HG03565 (cell line): ENCODE data around the gene IRF2BP2.

Source experiments
- ATAC-seq: cut with Tn5 transposase; IDR thresholded peaks from one replicate; pipeline ENCODE4 v1.9.1; 2021; ENCODE audit warnings: mild to moderate bottlenecking, moderate library complexity; ENCODE audit not compliant: unreplicated experiment

Gene IRF2BP2

DNA sequence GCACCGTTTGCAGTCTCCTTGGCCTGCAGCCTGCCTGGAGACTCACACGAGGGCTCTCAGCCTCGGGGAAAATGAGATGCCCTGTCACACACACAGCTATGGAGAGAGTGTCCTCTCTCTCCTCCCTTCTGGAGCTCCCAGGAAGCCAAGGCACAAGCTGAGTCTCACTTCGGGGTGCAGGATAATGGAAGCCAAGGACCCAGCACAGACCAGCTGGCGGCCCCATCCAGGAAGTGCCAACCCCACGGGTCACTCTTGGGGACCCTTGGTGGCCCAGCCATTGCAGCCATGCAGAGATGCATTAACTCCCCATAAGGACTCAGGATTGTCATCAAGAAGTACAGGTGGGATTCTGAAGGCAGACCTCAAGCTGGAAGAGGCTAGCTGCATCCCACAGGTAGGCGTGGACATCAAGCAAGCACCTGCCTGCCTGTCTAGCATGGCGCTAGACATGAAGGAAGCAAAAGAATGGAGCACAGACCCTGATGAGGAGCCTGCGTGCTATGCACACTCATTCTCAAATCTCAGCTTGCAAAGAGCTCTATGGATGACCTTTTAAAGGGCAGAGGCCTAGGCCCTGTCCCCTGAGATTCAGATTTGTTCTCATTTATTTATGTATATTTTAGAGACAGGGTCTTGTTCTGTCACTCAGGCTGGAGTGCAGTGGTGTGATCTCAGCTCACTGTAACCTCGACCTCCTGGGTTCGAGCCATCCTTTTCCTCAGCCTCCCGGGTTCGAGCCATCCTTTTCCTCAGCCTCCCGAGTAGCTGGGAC is 49.9 kb downstream of the IRF2BP2 start:
- ATAC-seq = no peak

DNA sequence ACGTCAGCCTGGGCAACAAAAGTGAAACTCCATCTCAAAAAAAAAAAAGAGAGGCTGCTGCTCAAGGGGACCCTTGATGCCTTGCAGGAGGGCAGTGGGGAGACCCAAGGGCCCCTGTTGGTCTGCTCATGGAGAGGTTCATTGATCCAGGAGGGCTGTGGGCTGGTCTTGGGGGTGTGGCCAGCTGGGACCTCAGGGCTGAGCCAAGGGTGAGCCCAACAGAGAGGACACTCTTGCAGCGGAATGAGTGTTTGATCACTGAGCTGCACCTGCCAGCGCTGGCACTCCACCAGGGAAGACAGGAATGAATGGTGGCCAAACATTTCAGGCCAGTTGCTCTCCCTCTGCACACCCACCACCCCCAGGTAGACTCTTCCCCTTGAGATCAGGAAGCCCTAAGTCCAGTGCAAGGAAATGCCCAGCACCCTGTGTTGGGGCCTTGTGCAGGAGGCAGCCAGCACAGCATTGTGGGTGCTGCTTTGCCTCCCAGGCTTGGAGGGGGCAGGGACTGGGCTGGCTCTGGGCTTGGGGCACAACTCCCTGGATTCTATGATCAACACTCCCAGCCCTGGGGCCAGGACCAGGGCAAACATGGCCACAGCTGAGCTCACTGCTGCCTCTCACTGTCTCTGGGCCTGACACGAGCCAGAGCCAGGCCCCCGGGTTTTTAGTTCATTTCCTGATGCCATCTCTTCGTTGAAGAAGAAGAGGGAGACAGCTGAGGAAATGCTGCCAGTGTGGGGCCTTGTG is 50.7 kb downstream of the IRF2BP2 start:
- ATAC-seq = no peak

DNA sequence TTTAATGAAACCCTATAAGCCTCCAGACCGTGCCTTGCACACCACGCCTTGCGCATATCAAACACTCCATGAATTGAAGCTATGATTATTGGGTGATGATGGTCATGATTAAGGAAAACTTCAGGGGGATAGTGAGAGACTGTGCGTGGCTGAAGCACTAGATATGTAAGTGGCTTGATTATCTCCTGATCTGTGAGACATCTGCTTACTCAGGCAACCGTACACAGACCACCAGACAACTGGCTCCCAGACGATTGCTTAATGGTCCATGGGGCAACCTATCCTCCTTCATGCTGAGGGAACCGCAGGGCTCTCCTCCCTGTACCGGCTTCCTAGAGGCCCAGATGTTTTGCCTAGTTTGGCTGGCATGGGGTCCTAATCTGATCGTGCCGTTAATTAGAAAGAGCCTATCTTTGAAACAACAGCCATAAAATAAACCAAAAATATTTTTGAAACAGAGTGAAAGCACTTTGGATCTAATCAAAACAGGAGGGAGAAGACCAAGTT is 51.6 kb downstream of the IRF2BP2 start:
- ATAC-seq = no peak

DNA sequence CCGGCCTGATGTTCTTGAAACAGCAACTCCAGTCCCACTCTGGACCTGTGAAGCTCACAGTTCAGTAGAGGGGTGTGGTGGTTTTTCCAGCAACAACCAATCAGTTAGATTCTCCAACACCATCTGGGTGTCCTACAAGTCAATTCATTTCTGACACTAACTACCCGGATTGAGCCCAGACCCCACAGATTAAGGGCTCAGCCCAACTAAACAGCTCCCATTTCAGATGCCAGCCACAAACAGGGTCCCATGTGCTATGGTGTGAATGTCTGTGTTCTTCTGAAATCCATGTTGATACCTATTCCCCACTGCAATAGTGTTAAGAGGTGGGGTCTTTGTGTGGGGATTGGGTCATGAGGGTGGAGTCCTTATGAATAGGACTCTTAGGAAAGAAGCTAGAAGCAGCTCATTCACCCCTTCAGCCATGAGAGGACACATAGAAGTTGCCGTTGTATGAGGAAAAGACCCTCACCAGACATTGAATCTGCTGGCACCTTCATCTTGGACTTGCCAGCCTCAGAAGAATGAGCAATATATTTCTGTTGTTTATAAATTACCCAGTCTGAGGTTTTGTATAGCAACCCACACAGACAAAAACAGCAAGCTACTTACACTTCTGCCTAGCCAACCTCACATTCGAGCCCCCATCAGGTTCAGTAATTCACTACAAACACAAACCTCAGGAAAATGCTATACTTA is 53.6 kb downstream of the IRF2BP2 start:
- no peak for ATAC-seq

DNA sequence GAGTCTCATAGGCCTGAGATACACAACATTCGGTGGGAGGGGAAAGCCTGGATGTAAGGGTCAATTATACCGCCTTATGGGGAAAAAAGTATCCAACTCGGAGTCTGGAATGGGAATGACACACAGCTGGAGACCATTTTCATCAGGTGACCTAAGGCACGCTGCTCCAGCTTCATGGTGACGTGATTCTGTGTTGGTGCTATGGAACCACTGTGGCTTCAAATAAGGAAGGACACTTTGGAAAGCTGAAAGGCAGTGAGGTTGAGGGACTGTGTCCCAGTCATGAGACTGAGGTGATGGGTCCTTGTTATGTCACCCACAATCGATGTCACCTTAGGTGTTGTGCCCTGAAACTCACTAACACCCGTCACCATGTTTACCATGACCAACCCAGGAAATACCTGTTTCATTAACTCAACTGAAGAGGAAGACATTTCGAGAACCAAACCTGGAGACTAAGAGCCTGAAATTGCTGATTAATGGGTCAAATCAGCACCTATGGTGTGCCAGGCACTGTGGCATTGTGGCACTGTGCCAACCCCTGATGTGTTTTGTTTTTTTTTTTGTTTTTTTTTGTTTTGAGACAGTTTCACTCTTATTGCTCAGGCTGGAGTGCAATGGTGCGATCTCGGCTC is 54.5 kb downstream of the IRF2BP2 start:
- ATAC-seq = no peak

DNA sequence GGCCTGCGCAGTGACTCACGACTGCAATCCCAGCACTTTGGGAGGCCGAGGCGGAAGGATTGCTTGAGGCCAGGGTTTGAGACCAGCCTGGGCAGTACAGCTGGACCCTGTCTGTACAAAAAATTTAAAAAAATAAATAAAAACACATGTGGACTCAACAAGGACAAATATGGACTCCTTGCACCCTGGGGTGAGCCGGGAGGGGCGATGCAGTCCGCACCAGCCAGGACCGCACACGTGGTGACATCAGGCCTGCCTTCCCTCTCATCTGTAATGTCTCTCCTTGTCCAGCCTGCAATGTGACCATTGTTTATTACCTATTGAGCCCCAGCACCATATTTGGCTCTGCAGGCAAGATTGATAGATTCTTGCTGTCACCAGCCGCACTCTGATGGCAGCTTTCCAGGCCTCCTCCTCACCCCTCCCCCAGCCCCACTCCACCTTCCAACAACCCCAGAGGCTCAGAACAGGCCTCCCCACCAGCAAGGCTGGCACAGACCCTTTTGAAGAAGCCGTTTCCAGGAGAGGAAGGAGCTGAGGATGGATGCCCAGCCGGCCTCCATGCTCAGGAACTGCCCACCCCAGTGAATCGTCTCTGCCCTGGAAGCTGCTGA is 55.2 kb downstream of the IRF2BP2 start:
- ATAC-seq = no peak
